B cell (primary cell): ENCODE measurements around the gene SIRPB1.
"Not testable (repeated sequence)": the region's sequence is repeated elsewhere in the genome, so short reads cannot be mapped to it uniquely, and the experiment has no call there.

ENCODE experiments used
- CTCF ChIP-seq: fragments of 200-600 bp; IDR thresholded peaks from one replicate; pipeline ENCODE4 v1.8.0; 2022; ENCODE audit warnings: antibody characterized with exemption, mild to moderate bottlenecking
- EZH2 ChIP-seq: IDR thresholded peaks from 2 replicates; pipeline ENCODE4 v1.6.1; 2012; ENCODE audit warnings: borderline replicate concordance, low read depth, mild to moderate bottlenecking, moderate library complexity, low read length; ENCODE audit not compliant: insufficient read depth, poor library complexity, severe bottlenecking

GRCh38 chr20:1610404-1610803, 9.4 kb downstream of the SIRPB1 start:
- not testable (repeated sequence) for TF ChIP-seq CTCF, EZH2
